ENCODE results near the gene MYCBPAP.

The MYCBPAP gene

GRCh38 chr17:50520483-50520882, 12.2 kb downstream of the MYCBPAP start:
- DNase-seq, result no peak

GRCh38 chr17:50521514-50521913, 13.3 kb downstream of the MYCBPAP start:
- no peak for DNase-seq

- DNase-seq, result no peak
Observed at GRCh38 chr17:50522766-50523165, 14.5 kb downstream of the MYCBPAP start.

GRCh38 chr17:50523208-50523607, 15.0 kb downstream of the MYCBPAP start:
- DNase-seq, result no peak

GRCh38 chr17:50524838-50525237, 16.6 kb downstream of the MYCBPAP start:
- no peak for DNase-seq

DNA sequence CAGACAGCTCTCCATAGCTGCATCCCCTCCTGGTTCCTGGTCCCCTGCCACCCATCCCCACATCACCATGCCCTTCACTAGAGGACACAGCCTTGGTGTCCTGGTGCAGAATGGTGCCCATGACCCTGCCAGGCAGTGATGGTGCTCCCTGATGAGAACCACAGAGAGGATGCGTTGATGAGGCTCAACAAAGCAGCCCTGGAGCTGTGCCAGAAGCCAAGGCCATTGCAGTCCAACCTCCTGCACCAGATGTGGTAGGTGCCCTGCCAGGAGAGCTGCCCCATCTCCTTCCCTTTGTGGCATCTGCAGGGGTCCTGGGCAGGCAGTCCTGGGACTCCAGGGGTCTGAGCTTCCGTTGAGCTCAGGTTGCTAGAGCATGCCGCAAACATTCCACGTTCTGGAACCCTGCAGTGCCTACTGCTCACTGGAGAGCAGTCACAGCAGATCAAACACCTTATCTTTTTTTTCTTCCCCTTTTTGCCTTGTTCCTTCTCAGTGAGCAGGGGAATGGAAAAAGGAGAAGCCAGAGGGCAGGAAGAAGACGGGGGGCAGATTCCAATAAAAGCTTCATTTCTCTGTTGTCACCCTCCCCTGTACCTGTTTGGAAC, 19.0 kb downstream of the MYCBPAP start:
- no peak for DNase-seq

DNA sequence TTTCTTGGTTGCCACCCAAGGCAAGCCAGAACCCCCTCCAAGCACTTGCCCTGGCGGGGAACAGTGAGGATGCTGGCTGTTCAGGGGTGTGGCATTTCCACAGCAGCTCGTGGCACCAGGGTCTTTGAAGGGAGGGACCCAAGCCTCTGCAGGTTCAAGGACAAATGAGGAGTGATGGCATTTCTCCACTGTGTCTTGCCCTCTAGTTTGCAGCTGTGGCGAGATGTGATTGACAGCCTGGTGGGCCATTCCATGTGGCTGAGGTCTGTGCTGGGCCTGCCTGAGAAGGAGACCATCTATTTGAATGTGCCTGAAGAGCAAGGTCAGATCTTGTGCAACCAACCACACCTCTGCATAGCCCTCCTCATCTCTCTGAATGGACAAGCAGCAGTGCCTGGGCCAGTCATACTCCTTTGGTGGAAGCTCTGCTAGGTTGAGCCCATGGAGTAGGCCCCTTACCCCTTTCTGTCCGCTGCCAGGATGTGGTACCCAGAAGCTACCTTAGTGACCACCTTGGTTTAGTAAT, 19.8 kb downstream of the MYCBPAP start:
- no peak for DNase-seq

GRCh38 chr17:50529849-50530248, 21.6 kb downstream of the MYCBPAP start:
- DNase-seq, result no peak

- DNase-seq, result peak; percentile 44
Observed at GRCh38 chr17:50531428-50532025, 23.3 kb downstream of the MYCBPAP start.

DNA sequence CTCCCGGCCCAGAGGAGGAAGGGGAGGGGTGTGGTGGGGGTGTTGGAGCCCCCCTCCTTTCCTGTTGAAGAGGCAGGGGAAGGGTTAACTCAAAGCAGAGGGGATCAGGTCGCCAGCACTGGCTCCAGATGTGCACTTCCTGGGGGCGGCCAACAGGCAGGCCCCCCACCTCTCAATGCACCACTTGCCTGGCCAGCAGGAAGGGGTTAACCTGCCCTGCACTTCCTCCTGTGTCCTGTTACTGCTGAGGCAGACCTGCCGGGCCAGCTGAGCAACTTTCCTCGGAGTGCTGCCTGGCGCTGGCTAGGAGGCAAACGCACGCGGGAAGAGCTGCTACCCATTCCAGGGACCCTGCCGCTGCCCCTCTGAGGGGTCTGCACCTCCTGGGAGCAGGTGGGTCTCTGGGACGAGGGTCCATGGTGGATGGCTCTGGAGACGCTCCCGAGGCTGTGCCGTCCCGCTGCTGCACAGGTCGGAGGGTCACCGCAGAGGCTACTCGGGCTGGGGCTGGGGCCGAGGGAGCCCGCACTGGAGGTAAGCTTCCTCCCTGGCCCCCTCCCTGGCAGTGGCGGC, 24.3 kb downstream of the MYCBPAP start, which contains the start of gene EPN3:
EPN3 (plus strand) TSS at position 284 of the 573 bp plus-strand sequence. CDS start 3,822 bp downstream, outside the sequence.
- peak; percentile 89 for DNase-seq

GRCh38 chr17:50533185-50533584, 24.9 kb downstream of the MYCBPAP start:
- no peak for DNase-seq

DNA sequence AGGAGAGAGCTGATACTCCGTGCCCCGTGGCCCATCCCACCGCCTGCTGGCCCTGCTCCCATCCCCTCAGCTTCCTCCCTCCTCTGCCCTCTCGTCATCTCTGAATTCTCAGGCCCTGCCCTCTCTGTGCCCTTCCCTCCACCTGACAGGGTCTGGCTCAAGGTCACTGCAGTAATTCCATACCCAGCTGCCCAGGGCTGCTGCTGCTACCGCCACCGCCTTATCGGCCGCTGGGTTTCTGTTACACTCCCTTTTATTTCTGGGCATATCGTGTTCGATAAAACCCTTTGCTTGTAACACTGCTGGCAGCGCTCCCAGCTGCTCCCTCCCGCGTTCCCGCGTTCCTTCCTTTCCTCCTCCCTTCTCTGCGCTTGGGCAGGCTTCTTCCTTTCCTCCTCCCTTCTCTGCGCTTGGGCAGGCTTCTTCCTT, 25.5 kb downstream of the MYCBPAP start:
- DNase-seq, result peak; percentile 70

GRCh38 chr17:50534222-50534978, 26.2 kb downstream of the MYCBPAP start:
- peak; percentile 75 for DNase-seq

GRCh38 chr17:50534979-50535326, 26.7 kb downstream of the MYCBPAP start:
- DNase-seq, result no peak

DNA sequence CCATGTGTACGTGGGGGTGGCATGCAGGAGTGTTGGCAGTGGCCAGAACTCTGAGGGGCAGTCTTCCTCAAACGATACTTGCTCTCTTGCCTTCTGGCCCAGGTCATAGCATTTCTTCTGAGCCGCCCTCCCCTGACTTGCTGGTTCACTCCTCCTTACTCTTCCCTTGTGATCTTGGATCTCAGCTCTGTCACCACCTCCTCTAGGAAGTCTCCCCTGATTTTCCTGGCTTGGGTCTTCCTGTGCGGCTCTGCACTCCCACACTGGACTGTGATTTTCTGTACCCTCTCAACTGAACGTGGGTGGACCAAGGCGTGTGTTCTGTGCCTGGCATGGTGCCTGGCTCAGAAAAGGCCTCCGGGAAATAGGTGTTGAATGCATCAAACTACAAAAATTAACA, 27.2 kb downstream of the MYCBPAP start:
- DNase-seq, result no peak

- DNase-seq, result no peak
Observed at GRCh38 chr17:50536683-50537646, 28.7 kb downstream of the MYCBPAP start.

GRCh38 chr17:50537721-50538548, 29.7 kb downstream of the MYCBPAP start:
- DNase-seq, result no peak

GRCh38 chr17:50538549-50539410, 30.5 kb downstream of the MYCBPAP start:
- no peak for DNase-seq

- DNase-seq, result peak; percentile 59
Observed at GRCh38 chr17:50539762-50540559, 31.7 kb downstream of the MYCBPAP start.
